HG03159 (cell line): ENCODE measurements around the gene PRMT2.

ENCODE experiments used
- ATAC-seq: cut with Tn5 transposase; IDR thresholded peaks from one replicate; pipeline ENCODE4 v1.9.1; 2021; ENCODE audit warnings: mild to moderate bottlenecking, moderate library complexity; ENCODE audit not compliant: unreplicated experiment

Gene PRMT2

DNA sequence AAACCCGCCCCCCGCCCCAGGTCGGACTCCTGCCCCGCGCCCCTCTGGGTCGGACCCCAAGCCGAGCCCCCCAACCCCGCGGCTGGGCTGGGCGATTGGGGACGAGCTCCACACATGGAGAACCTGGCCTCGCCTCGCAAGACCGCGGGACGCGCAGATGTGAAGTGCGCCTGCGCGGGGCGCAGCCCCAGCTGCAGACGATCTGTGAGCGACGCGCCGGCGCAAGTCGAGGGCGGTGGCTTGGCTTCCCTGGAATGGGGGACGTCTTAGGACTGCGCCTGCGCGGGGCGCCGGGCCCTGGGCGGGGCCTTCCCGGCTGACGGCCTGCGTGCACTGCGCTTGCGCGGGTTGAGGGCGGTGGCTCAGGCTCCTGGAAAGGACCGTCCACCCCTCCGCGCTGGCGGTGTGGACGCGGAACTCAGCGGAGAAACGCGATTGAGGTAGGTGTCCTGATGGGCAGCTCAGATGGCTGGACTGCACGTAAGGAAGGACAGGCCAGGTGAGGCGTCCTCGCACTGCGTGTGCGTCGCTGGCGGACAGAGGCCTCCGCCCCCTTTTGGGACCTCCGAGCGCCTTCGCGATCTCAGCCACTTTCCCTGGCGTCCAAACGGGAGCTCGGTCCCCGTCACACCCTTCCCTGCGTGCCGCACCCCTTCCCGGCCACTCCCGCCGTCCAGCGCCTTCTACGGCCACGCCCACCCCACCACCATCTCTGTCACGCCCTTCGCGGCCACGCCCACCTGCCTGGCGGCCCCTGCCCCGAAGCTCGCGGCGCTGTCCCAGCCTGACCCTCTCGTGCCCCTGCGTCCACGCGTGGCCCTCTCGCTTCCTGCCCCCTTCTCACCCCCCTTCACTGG is at the start of gene PRMT2:
TSS of gene PRMT2 (plus strand) at position 351 of the 857 bp plus-strand sequence. CDS start 1,278 bp downstream, outside the sequence.
- peak; percentile 90 for ATAC-seq

DNA sequence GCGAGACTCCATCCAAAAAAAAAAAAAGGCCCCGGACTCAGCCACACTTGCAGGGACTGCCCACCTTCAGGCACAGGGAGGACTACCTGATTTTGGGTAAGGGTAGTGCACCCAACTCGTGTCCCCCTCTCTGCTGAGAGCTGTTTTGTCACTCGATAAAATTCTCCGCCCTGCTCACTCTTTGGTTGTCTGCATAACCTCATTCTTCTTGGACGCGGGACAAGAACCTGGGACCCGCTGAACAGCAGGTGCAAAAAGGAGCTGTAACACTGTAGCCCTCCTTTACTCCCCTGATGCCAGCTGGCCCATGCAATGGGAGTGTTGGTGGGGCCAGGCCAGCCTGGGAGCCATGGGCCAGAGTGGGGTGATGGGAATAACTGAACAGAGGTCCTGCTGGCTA is 41.2 kb upstream of the PRMT2 start:
- ATAC-seq = no peak

DNA sequence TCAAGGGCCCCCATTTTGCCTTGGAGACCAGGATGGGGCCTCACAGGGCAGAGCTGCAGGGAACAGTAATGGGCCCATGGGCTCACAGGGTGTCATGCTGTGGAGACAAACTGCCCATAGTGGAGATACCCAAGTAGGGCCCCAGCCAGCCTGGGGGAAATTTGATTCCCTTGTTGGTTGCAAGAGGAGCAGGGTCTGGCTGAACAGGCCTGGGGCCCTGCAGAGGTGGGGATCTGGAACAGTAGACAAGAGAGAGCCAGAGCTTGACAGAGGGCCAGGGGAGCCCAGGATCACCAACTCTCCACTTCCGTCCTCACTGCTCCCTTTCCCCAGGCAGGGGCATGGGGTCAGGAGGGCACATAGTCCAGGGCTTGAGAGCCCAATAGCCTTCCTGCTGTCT is 39.3 kb upstream of the PRMT2 start:
- ATAC-seq = no peak

DNA sequence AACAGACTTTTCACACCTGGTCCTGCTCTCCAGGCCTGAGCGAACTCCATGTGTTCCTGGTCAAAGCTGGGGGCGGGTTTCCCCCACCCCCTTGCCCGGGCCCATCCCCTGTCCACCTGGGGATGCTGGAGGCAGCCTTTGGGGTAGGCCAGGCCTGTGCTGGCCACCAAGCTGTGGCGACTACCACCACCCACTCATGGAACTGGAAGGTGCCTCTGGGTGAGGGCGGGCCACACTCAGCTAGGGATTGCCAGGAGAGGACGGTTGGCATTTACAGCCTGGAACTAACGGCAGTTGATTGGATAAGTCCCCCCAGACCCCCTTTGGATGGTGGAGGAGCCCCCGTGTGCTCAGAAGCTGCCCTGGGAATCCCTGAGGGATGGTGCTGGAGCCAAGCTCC is 38.4 kb upstream of the PRMT2 start:
- ATAC-seq = no peak

DNA sequence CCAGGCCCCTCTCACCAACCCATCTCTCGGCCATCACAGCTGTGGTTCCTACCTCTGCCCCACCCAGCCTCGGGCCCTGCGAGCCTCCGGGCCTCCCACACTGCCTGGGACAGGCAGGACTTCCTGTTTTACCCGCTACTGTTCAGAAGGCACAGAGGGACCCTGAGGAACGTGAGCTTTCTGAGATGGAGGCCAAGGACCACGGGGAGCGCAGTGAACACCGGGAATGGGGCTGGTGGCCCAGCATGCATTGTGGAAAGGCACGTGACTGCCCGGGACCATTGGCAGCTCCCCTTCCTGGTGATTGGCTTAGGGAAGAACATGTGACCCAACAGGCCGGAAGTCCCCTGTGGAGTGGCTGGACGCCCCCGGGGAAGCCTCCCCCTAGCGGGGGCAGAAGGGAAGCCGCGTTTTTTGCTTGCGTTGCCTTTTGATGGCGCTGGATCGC is 37.6 kb upstream of the PRMT2 start:
- no peak for ATAC-seq

- no peak for ATAC-seq
Measured at GRCh38 chr21:46598581-46599572, 36.6 kb upstream of the PRMT2 start.

DNA sequence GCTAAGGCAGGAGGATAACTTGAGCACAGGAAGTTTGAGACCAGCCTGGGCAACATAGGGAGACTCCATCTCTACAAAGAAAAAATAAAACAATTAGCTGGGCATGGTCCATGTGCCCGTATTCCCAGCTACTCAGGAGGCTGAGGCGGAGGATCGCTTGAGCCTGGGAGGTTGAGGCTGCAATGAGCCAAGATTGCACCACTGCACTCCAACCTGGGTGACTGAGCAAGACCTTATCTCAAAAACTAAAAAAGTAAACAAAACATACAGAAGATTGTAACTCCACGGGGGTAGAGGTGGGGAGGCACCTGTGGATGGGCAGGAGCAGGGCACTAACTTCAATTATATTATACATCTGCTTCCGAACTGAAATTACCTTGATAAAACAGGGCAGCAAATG is 35.2 kb upstream of the PRMT2 start:
- ATAC-seq = no peak

- ATAC-seq = no peak
Measured at GRCh38 chr21:46600978-46601377, 34.5 kb upstream of the PRMT2 start.

DNA sequence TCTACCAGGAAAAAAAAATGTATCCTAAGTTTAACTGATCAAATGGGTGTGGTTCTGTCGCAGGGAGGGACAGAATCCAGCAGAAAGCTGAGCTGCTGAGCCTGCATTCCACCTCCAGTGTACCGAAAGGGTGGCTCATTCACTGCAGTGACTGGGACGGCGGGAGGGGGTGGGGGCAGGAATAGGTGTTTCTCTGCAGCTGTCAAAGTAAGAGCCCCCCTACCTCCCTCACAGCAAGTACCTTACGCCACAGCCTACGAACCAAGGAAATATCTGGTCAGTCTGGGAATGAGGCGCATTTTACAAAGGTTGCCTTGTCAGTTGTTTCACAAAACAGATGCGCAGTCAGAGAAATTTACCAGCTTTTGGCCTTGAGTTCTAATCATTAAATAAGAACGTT is 32.2 kb upstream of the PRMT2 start:
- ATAC-seq = no peak

GRCh38 chr21:46604329-46604974 is 31.0 kb upstream of the PRMT2 start:
- no peak for ATAC-seq

DNA sequence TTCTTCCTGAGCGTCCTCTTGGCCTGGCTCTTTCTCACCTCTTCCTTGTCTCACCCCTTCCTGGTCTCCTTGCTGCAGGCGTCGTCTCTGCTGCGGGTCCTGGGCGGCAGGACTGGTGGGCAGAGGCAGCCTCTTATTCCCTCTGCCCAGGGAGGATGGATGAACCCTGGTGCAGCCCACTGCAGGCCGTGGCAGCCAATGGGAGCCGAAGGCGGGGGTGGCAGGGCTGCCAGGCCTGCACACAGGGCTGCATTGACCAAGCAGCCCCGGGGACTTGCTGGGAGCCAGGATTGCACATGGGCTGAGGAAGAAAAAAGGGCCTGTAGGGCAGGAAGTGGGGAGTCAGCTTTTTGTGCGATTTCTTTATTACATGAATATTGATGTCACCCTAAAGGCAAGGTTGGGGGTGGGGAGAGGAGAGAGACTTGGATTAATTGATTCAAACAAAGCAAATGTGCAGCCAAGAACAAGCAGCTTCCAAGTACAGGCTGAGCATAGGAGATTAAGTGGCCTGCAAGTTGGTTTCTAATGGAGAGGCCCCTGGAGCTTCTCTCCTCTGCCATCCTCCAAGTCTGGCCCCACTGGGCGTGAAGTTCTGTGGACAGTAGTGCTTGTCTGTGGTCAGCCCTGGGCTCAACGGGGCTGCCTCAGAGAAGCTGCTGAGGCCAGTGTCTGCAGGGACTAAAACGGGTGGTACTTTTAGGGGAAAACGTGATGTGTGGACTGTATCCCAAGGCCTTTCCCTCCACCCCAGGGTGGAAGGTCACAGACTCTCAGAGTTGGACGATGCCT is 30.3 kb upstream of the PRMT2 start, which contains the start of gene S100B:
TSS of gene S100B (minus strand) at position 108 of the 792 bp plus-strand sequence. CDS start 2,667 bp downstream, outside the sequence.
- no peak for ATAC-seq

DNA sequence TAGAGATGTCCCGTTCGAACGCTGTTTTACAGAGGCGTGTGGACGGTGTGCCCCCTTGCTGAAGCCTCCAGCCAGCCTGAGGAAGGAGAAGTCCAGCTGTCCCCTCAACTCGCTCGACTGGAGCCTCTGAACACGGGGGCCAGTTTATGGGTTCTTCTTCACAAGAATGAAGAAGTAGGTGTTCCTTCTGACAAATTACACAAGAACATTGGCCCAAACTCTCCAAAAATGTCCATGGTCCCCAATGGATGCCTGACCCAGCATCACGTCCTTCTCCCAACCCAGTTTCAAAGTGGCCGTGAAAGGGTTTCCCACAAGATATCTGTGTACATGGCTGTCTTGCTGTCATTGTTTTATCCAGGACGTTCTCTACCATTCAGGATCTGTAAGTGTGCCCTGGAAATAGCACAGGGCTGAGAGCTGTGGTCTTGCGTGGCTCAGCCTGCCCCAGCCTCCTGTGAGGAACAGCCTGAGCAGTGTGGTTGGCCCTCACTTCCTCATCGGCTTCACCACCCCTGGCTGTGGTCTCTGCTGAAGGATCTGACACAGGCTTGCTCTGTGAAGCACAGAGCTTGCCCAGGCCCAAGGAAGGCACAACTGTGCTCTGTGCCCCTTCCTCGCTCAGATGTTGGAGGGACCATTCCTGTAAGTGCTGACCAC is 29.6 kb upstream of the PRMT2 start:
- ATAC-seq = peak; percentile 66

- no peak for ATAC-seq
Measured at GRCh38 chr21:46606427-46606813, 29.1 kb upstream of the PRMT2 start.

DNA sequence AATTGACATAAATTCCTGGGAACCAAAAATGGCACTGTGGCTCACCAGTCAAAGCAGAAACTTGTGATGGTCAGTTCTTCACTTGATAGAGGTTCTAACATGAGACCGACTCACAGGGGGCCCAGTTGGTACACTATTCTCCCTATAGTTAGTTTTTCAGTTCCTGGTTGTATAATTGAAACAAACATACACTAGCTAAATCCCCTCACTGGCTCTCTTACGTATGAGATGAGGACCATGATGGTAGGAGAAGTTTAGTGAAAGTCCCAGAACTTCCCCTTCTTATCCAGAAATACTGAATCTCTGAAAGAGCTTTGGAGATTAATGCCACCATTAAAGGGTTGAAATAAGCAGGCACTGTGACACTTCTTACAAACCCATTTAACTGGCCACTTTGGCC is 27.8 kb upstream of the PRMT2 start:
- no peak for ATAC-seq

GRCh38 chr21:46608672-46609111 is 26.8 kb upstream of the PRMT2 start:
- ATAC-seq = no peak

- no peak for ATAC-seq
Measured at GRCh38 chr21:46610018-46610701, 25.3 kb upstream of the PRMT2 start.

DNA sequence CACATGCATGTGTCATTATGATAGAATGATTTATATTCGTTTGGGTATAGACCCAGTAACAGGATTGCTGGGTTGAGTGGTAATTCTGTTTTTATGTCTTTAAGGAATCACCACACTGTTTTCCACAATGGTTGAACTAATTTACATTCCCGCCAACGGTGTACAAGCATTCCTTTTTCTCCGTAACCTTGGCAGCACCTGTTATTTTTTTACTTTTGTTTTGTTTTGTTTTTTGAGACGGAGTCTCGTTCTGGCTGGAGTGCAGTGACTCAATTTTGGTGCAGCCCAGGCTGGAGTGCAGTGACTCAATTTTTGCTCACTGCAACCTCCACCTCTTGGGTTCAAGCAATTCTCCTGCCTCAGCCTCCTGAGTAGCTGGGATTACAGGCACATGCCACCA is 22.1 kb upstream of the PRMT2 start:
- ATAC-seq = no peak

DNA sequence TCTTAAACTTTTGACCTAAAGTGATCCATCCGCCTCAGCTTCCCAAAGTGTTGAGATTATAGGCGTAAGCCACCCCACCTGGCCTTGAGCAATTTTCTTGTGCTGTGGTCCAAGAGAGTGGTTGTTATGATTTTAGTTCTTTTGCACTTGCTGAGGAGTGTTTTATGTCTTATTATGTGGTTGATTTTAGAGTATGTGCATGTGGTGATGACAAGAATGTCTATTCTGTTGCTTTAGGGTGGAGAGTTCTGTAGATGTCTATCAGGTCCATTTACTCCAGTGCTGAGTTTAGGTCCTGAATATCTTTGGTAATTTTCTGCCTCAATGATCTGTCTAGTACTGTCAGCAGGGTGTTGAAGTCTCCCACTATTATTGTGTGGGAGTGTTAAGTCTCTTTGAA is 19.4 kb upstream of the PRMT2 start:
- ATAC-seq = no peak

DNA sequence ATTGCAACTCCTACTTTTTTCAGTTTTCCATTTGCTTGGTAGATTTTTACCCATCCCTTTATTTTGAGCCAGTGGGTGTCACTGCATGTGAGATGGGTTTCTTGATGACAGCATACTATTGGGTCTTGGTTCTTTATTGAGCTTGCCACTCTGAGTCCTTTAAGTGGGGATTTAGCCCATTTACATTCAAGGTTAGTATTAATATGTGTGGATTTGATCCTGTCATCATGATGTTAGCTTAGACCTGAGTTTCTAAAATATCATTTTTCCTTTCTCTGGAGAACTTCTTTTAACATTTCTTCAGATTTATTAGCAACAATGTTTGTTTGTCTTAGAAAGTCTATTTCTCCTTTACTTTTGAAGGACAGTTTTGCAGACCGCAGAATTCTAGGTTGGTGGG is 18.8 kb upstream of the PRMT2 start:
- ATAC-seq = no peak
